Measurements from ENCODE around the gene RSPH6A. TPM values are rescaled to one million over a fixed set of nuclear protein-coding genes. Genes with fewer than 3 reads are reported as not detected.

The RSPH6A gene
- total and polyA plus RNA-seq, 2 donors (not counting 1 experiment from before 2014, with no cell fraction given): 0.17 TPM; not detected in 1

GRCh38 chr19:45789035-45789786 is 25.9 kb downstream of the RSPH6A start:
- peaks cover 12% of the 10 kb centered on the region for H3K4me1 ChIP-seq (ENCODE audit: control insufficient read depth, extremely low read depth, insufficient read depth, low read length)
- DNase-seq (ENCODE audit: low read depth in 2 of 2): no peak
- TF ChIP-seq EZH2 (IDR thresholded peaks at IDR 0.05; ENCODE audit: low read length, missing control alignments) (no peak), CTCF (conservative IDR thresholded peaks at IDR 0.05 in 1 of 2, IDR thresholded peaks at IDR 0.05 in 1 of 2; ENCODE audit: low read depth in 1 of 2, low read length in 2 of 2) (no peak)
- H3K4me2 ChIP-seq (ENCODE audit: extremely low read depth, insufficient read depth, low read length): no peak overlapping the region
- no peaks in the 10 kb centered on the region for H4K20me1 ChIP-seq (ENCODE audit: control insufficient read depth, extremely low read depth, insufficient read depth, low read length)
- H3K36me3 ChIP-seq (ENCODE audit: control insufficient read depth, insufficient read depth, low read length): peaks cover 34% of the 10 kb centered on the region
- H3K79me2 ChIP-seq (ENCODE audit: control insufficient read depth, insufficient read depth, low read length): peaks cover 22% of the 10 kb centered on the region
- no peak overlapping the region for H3K9ac ChIP-seq (ENCODE audit: insufficient read depth, low read length)
- H3K27ac ChIP-seq (ENCODE audit: insufficient read depth, low read length): no peak overlapping the region
- no peaks in the 10 kb centered on the region for H3K9me3 ChIP-seq (ENCODE audit: control insufficient read depth, insufficient read depth, low read depth, low read length)
- no peaks in the 10 kb centered on the region for H3K27me3 ChIP-seq (ENCODE audit: control insufficient read depth, insufficient read depth, low read length)
- H2AFZ ChIP-seq (ENCODE audit: low read length): no peak overlapping the region
- H3K4me3 ChIP-seq (replicated peaks in 1 of 4; ENCODE audit: control extremely low read depth in 1 of 4, insufficient read depth in 1 of 4, low read depth in 3 of 4, low read length in 4 of 4): no peak overlapping the region

- Histone ChIP-seq H3K79me2 (ENCODE audit: control insufficient read depth, insufficient read depth, low read length) (peaks cover 17% of the 10 kb centered on the region), H4K20me1 (ENCODE audit: control insufficient read depth, extremely low read depth, insufficient read depth, low read length) (no peaks in the 10 kb centered on the region), H3K4me2 (ENCODE audit: extremely low read depth, insufficient read depth, low read length) (no peak overlapping the region), H3K27me3 (ENCODE audit: control insufficient read depth, insufficient read depth, low read length) (no peaks in the 10 kb centered on the region), H3K9me3 (ENCODE audit: control insufficient read depth, insufficient read depth, low read depth, low read length) (no peaks in the 10 kb centered on the region), H3K4me3 (replicated peaks in 1 of 4; ENCODE audit: control extremely low read depth in 1 of 4, insufficient read depth in 1 of 4, low read depth in 3 of 4, low read length in 4 of 4) (no peak overlapping the region), H2AFZ (ENCODE audit: low read length) (no peak overlapping the region), H3K36me3 (ENCODE audit: control insufficient read depth, insufficient read depth, low read length) (peaks cover 34% of the 10 kb centered on the region), H3K27ac (ENCODE audit: insufficient read depth, low read length) (no peak overlapping the region), H3K4me1 (ENCODE audit: control insufficient read depth, extremely low read depth, insufficient read depth, low read length) (peaks cover 23% of the 10 kb centered on the region), H3K9ac (ENCODE audit: insufficient read depth, low read length) (no peak overlapping the region)
- TF ChIP-seq EZH2 (IDR thresholded peaks at IDR 0.05; ENCODE audit: low read length, missing control alignments) (no peak), CTCF (conservative IDR thresholded peaks at IDR 0.05 in 1 of 2, IDR thresholded peaks at IDR 0.05 in 1 of 2; ENCODE audit: low read depth in 1 of 2, low read length in 2 of 2) (no peak)
- DNase-seq (ENCODE audit: low read depth in 2 of 2): no peak
Measured at GRCh38 chr19:45786533-45786894, 28.6 kb downstream of the RSPH6A start.

- no peak overlapping the region for H2AFZ ChIP-seq (ENCODE audit: low read length)
- H3K27me3 ChIP-seq (ENCODE audit: control insufficient read depth, insufficient read depth, low read length): no peaks in the 10 kb centered on the region
- no peak overlapping the region for H3K27ac ChIP-seq (ENCODE audit: insufficient read depth, low read length)
- H3K79me2 ChIP-seq (ENCODE audit: control insufficient read depth, insufficient read depth, low read length): peaks cover 15% of the 10 kb centered on the region
- peaks cover 23% of the 10 kb centered on the region for H3K4me1 ChIP-seq (ENCODE audit: control insufficient read depth, extremely low read depth, insufficient read depth, low read length)
- no peaks in the 10 kb centered on the region for H4K20me1 ChIP-seq (ENCODE audit: control insufficient read depth, extremely low read depth, insufficient read depth, low read length)
- H3K36me3 ChIP-seq (ENCODE audit: control insufficient read depth, insufficient read depth, low read length): peaks cover 34% of the 10 kb centered on the region
- no peak overlapping the region for H3K4me3 ChIP-seq (replicated peaks in 1 of 4; ENCODE audit: control extremely low read depth in 1 of 4, insufficient read depth in 1 of 4, low read depth in 3 of 4, low read length in 4 of 4)
- DNase-seq (ENCODE audit: low read depth in 2 of 2): no peak
- H3K9ac ChIP-seq (ENCODE audit: insufficient read depth, low read length): no peak overlapping the region
- TF ChIP-seq EZH2 (IDR thresholded peaks at IDR 0.05; ENCODE audit: low read length, missing control alignments) (no peak), CTCF (conservative IDR thresholded peaks at IDR 0.05 in 1 of 2, IDR thresholded peaks at IDR 0.05 in 1 of 2; ENCODE audit: low read depth in 1 of 2, low read length in 2 of 2) (no peak)
- no peak overlapping the region for H3K4me2 ChIP-seq (ENCODE audit: extremely low read depth, insufficient read depth, low read length)
- H3K9me3 ChIP-seq (ENCODE audit: control insufficient read depth, insufficient read depth, low read depth, low read length): no peaks in the 10 kb centered on the region
Measured at GRCh38 chr19:45785781-45786532, 29.2 kb downstream of the RSPH6A start.

Data from fibroblast of lung (primary cell).